Liver (tissue), 9 donors: ENCODE results near the gene RAD51C. TPM values are rescaled to one million over a fixed set of nuclear protein-coding genes. Genes with fewer than 3 reads are reported as not detected.

Experiments used
- DNase-seq: peaks from one replicate; pipeline ENCODE4 v3.0.0-alpha.2; 2017; ENCODE audit warnings: low spot score
- H3K27ac ChIP-seq, 2 donors: one replicate each; pipeline ENCODE4 v1.7.0; 2013; ENCODE audit warnings: inconsistent platforms in 2 of 2, low read length in 2 of 2, control low read depth in 1 of 2, low read depth in 1 of 2, mild to moderate bottlenecking in 1 of 2
- H3K27me3 ChIP-seq, 4 donors: one replicate each; pipeline versions ENCODE4 v1.6.1 to v1.7.0; 2013; ENCODE audit warnings: low read length in 3 of 4, inconsistent platforms in 1 of 4, mild to moderate bottlenecking in 1 of 4, moderate library complexity in 1 of 4; ENCODE audit not compliant: control insufficient read depth in 4 of 4, insufficient read depth in 4 of 4
- H3K36me3 ChIP-seq, 4 donors: one replicate each; pipeline versions ENCODE4 v1.6.1 to v1.7.0; 2013; ENCODE audit warnings: low read length in 3 of 4, mild to moderate bottlenecking in 3 of 4, low read depth in 1 of 4, moderate library complexity in 1 of 4; ENCODE audit not compliant: control insufficient read depth in 4 of 4, insufficient read depth in 3 of 4
- H3K4me1 ChIP-seq, 4 donors: one replicate each; pipeline versions ENCODE4 v1.6.1 to v1.7.0; 2013; ENCODE audit warnings: low read length in 3 of 4, mild to moderate bottlenecking in 3 of 4, moderate library complexity in 1 of 4; ENCODE audit not compliant: control insufficient read depth in 4 of 4, insufficient read depth in 4 of 4
- H3K4me3 ChIP-seq, 3 donors: one replicate each; pipeline versions ENCODE4 v1.6.1 to v1.7.0; 2013; ENCODE audit warnings: low read length in 3 of 3, control low read depth in 1 of 3, low read depth in 1 of 3, mild to moderate bottlenecking in 1 of 3
- H3K9ac ChIP-seq, 2 donors: one replicate each; pipeline ENCODE4 v1.7.0; 2013; ENCODE audit warnings: low read length in 2 of 2, mild to moderate bottlenecking in 2 of 2, moderate library complexity in 2 of 2, control low read depth in 1 of 2, low read depth in 1 of 2
- H3K9me3 ChIP-seq, 4 donors: one replicate each; pipeline versions ENCODE4 v1.6.1 to v1.7.0; 2013; ENCODE audit warnings: low read length in 3 of 4; ENCODE audit not compliant: control insufficient read depth in 4 of 4
- ATF3 ChIP-seq: IDR thresholded peaks from 2 replicates; pipeline ENCODE4 v1.6.1; 2016; ENCODE audit warnings: antibody characterized with exemption
- CTCF ChIP-seq: fragments of 150-350 bp; IDR thresholded peaks from 2 replicates; pipeline ENCODE4 v1.5.1; 2017; ENCODE audit warnings: improper control_type of control experiment, low read depth, low read length; ENCODE audit not compliant: missing input control
- EGR1 ChIP-seq, 2 donors: IDR thresholded peaks; 2 replicates each; pipeline ENCODE4 v1.6.1; 2016 to 2018; ENCODE audit warnings: antibody characterized with exemption in 2 of 2, low read depth in 2 of 2
- FOXA1 ChIP-seq: IDR thresholded peaks from 2 replicates; pipeline ENCODE4 v1.6.1; 2016; ENCODE audit warnings: antibody characterized with exemption
- FOXA2 ChIP-seq: IDR thresholded peaks from 2 replicates; pipeline ENCODE4 v1.6.1; 2016; ENCODE audit warnings: antibody characterized with exemption
- GABPA ChIP-seq, 2 donors: IDR thresholded peaks in 1 of 2; conservative IDR thresholded peaks in 1 of 2; 2 replicates each; pipeline ENCODE4 v1.6.1; 2016; ENCODE audit warnings: antibody characterized with exemption in 2 of 2, mild to moderate bottlenecking in 1 of 2, moderate library complexity in 1 of 2
- HNF4A ChIP-seq, 2 donors: conservative IDR thresholded peaks; 2 replicates each; pipeline ENCODE4 v1.6.1; 2016; ENCODE audit warnings: antibody characterized with exemption in 2 of 2, mild to moderate bottlenecking in 2 of 2
- MAX ChIP-seq: IDR thresholded peaks from 2 replicates; pipeline ENCODE4 v1.6.1; 2016; ENCODE audit warnings: antibody characterized with exemption
- NR2F2 ChIP-seq: IDR thresholded peaks from 2 replicates; pipeline ENCODE4 v1.6.1; 2016; ENCODE audit warnings: antibody characterized with exemption
- REST ChIP-seq: IDR thresholded peaks from 2 replicates; pipeline ENCODE4 v1.6.1; 2016; ENCODE audit warnings: antibody characterized with exemption, mild to moderate bottlenecking
- RXRA ChIP-seq, 2 donors: IDR thresholded peaks; 2 replicates each; pipeline ENCODE4 v1.6.1; 2017 to 2018; ENCODE audit warnings: antibody characterized with exemption in 2 of 2, mild to moderate bottlenecking in 1 of 2
- SP1 ChIP-seq: IDR thresholded peaks from 2 replicates; pipeline ENCODE4 v1.6.1; 2018; ENCODE audit warnings: antibody characterized with exemption, mild to moderate bottlenecking
- YY1 ChIP-seq: IDR thresholded peaks from 2 replicates; pipeline ENCODE4 v1.6.1; 2016; ENCODE audit warnings: antibody characterized with exemption, mild to moderate bottlenecking
- ZBTB33 ChIP-seq: IDR thresholded peaks from 2 replicates; pipeline ENCODE4 v1.6.1; 2016; ENCODE audit warnings: antibody characterized with exemption
- WGBS: extraction: QIAGEN DNeasy Blood & Tissue Kit; methylation state at CpG from one replicate; pipeline ENCODE4 v1.1.7; 2013; 5-methylcytosine and 5-hydroxymethylcytosine counted together
- polyA plus RNA-seq, 2 donors: library from polyadenylated mRNA; stranded (reverse) in 1 of 2; unstranded in 1 of 2; fragments of 200-250 nt in 1 of 2; fragments of >200 nt in 1 of 2; fragmentation: Nextera tagmentation in 1 of 2; extraction: Ambion mirVana in 1 of 2; gene quantifications; one replicate each; pipeline versions ENCODE4 v1.2.1 to v1.2.3, GENCODE V29; 2013 to 2015
- total RNA-seq, 2 donors: library from RNA; depleted of rRNA; stranded (reverse); fragments of >200 nt; gene quantifications; one replicate each; pipeline ENCODE4 v1.2.3, GENCODE V29; 2014
- donor health status: healthy.
- donor health status: healthy.
- donor health status: healthy.
- donor health status: healthy.
- donor health status: healthy.

The RAD51C gene
- total and polyA plus RNA-seq, 4 donors: 6.9 to 22.2 (median 12.5) TPM

- Histone ChIP-seq H3K27ac (no peak overlapping the region), H3K4me3 (no peak overlapping the region), H3K36me3 (no peaks in the 10 kb centered on the region), H3K27me3 (no peaks in the 10 kb centered on the region), H3K9ac (no peak overlapping the region), H3K9me3 (no peaks in the 10 kb centered on the region), H3K4me1 (no peaks in the 10 kb centered on the region)
- DNase-seq: no peak
- TF ChIP-seq EGR1 (IDR thresholded peaks at IDR 0.05; ENCODE audit: low read depth in 2 of 2) (no peak), SP1 (no peak), REST (no peak), ZBTB33 (no peak), FOXA2 (no peak), HNF4A (conservative IDR thresholded peaks at IDR 0.05) (no peak), FOXA1 (no peak), GABPA (IDR thresholded peaks at IDR 0.05 in 1 of 2, conservative IDR thresholded peaks at IDR 0.05 in 1 of 2) (no peak), MAX (no peak), ATF3 (no peak), YY1 (no peak), NR2F2 (no peak), RXRA (IDR thresholded peaks at IDR 0.05) (no peak), CTCF (no peak)
- WGBS: 86% methylated on average over 2 of the region's 2 CpGs
These were observed 28.1 kb upstream of the RAD51C start for GRCh38 chr17:58664302-58664701.
